Fibroblast of lung (primary cell): ENCODE results near the gene RRBP1.

Source experiments
- CTCF ChIP-seq, 2 donors: IDR thresholded peaks in 1 of 2; conservative IDR thresholded peaks in 1 of 2; 1 replicate in 1 of 2; 2 replicates in 1 of 2; pipeline ENCODE4 v1.5.1; 2011 to 2012; ENCODE audit warnings: low read length in 2 of 2, control low read depth in 1 of 2, inconsistent platforms in 1 of 2, low read depth in 1 of 2, mild to moderate bottlenecking in 1 of 2
- EZH2 ChIP-seq: IDR thresholded peaks from 2 replicates; pipeline ENCODE4 v1.5.1; 2012; ENCODE audit warnings: low read length, control low read depth, mild to moderate bottlenecking; ENCODE audit errors: missing control alignments

- no peak for TF ChIP-seq CTCF (conservative IDR thresholded peaks at IDR 0.05 in 1 of 2, IDR thresholded peaks at IDR 0.05 in 1 of 2; ENCODE audit: low read depth in 1 of 2, low read length in 2 of 2)
- no peak for TF ChIP-seq EZH2
Measured at GRCh38 chr20:17640875-17641378, 41.1 kb downstream of the RRBP1 start.
